Kidney tubule cell (primary cell): ENCODE measurements around the gene ARID4A.
"Not testable (repeated sequence)": the region's sequence is repeated elsewhere in the genome, so short reads cannot be mapped to it uniquely, and the experiment has no call there.

ENCODE experiments used
- DNase-seq: peaks from one replicate; pipeline ENCODE4 v3.0.0-alpha.2; 2018; ENCODE audit warnings: low spot score

ARID4A gene

GRCh38 chr14:58362798-58363412, 64.5 kb downstream of the ARID4A start:
- peak; percentile 49 for DNase-seq

- no peak for DNase-seq
These were observed 66.0 kb downstream of the ARID4A start for GRCh38 chr14:58364316-58364715.

GRCh38 chr14:58367296-58367695, 68.9 kb downstream of the ARID4A start:
- DNase-seq: no peak

GRCh38 chr14:58368956-58369355, 70.6 kb downstream of the ARID4A start:
- no peak for DNase-seq

GRCh38 chr14:58376791-58377190, 78.4 kb downstream of the ARID4A start:
- DNase-seq: no peak

- no peak for DNase-seq
These were observed 92.5 kb downstream of the ARID4A start for GRCh38 chr14:58390830-58391229.

GRCh38 chr14:58395562-58395811, 97.1 kb downstream of the ARID4A start:
- no peak for DNase-seq

- DNase-seq: peak; percentile 82
These were observed 97.7 kb downstream of the ARID4A start, which contains the start of gene TOMM20L for GRCh38 chr14:58395812-58396788. TOMM20L (plus strand) TSS chr14:58395930; CDS start chr14:58395958, 28 bp downstream.

- no peak for DNase-seq
These were observed 98.8 kb downstream of the ARID4A start for GRCh38 chr14:58397156-58397555.

- DNase-seq: no peak
These were observed 100.1 kb downstream of the ARID4A start for GRCh38 chr14:58398495-58398894.

- DNase-seq: no peak
These were observed 100.5 kb downstream of the ARID4A start for GRCh38 chr14:58398895-58399294.

- DNase-seq: no peak
These were observed 103.2 kb downstream of the ARID4A start for GRCh38 chr14:58401587-58401986.

GRCh38 chr14:58408681-58409215, 110.4 kb downstream of the ARID4A start:
- no peak for DNase-seq

- DNase-seq: no peak
These were observed 116.5 kb downstream of the ARID4A start for GRCh38 chr14:58414845-58415244.

GRCh38 chr14:58415636-58416547, 117.5 kb downstream of the ARID4A start:
- DNase-seq: no peak

- DNase-seq: not testable (repeated sequence)
These were observed 118.6 kb downstream of the ARID4A start for GRCh38 chr14:58416934-58417333.
